Fibroblast of lung (primary cell): Measurements from ENCODE around the gene SEMA3E. TPM values are rescaled to one million over a fixed set of nuclear protein-coding genes. Genes with fewer than 3 reads are reported as not detected.

Experiments used
- DNase-seq, 2 donors: peaks; one replicate each; pipeline versions ENCODE4 v3.0.0 to v3.0.0-alpha.2; 2010; ENCODE audit warnings: low read depth in 2 of 2
- H2AFZ ChIP-seq: 2 replicates; pipeline ENCODE4 v1.5.1; 2012; ENCODE audit warnings: low read length, control low read depth, inconsistent platforms
- H3K27ac ChIP-seq: 2 replicates; pipeline ENCODE4 v1.5.1; 2011; ENCODE audit warnings: low read length, control low read depth; ENCODE audit not compliant: insufficient read depth
- H3K27me3 ChIP-seq: 2 replicates; pipeline ENCODE4 v1.5.1; 2011; ENCODE audit warnings: mild to moderate bottlenecking, low read length; ENCODE audit not compliant: control insufficient read depth, insufficient read depth
- H3K36me3 ChIP-seq: 2 replicates; pipeline ENCODE4 v1.5.1; 2011; ENCODE audit warnings: low read length; ENCODE audit not compliant: control insufficient read depth, insufficient read depth
- H3K4me1 ChIP-seq: 2 replicates; pipeline ENCODE4 v1.5.1; 2011; ENCODE audit warnings: low read length; ENCODE audit not compliant: control insufficient read depth, insufficient read depth; ENCODE audit errors: extremely low read depth
- H3K4me2 ChIP-seq: 2 replicates; pipeline ENCODE4 v1.5.1; 2011; ENCODE audit warnings: low read length, control low read depth; ENCODE audit not compliant: insufficient read depth; ENCODE audit errors: extremely low read depth
- H3K4me3 ChIP-seq, 4 experiments: fragments of 200-600 bp in 1 of 4; sonication (generic) in 1 of 4; replicated peaks in 1 of 4; 2 replicates each; pipeline ENCODE4 v1.5.1; 2011 to 2016; ENCODE audit warnings: low read length in 4 of 4, low read depth in 3 of 4, mild to moderate bottlenecking in 3 of 4, control low read depth in 2 of 4, inconsistent platforms in 1 of 4, mixed read lengths in 1 of 4; ENCODE audit not compliant: insufficient read depth in 1 of 4; ENCODE audit errors: control extremely low read depth in 1 of 4
- H3K79me2 ChIP-seq: 2 replicates; pipeline ENCODE4 v1.5.1; 2012; ENCODE audit warnings: mild to moderate bottlenecking, low read length, inconsistent platforms; ENCODE audit not compliant: control insufficient read depth, insufficient read depth
- H3K9ac ChIP-seq: 2 replicates; pipeline ENCODE4 v1.5.1; 2011; ENCODE audit warnings: mild to moderate bottlenecking, low read length, control low read depth; ENCODE audit not compliant: insufficient read depth
- H3K9me3 ChIP-seq: 2 replicates; pipeline ENCODE4 v1.5.1; 2012; ENCODE audit warnings: low read depth, low read length; ENCODE audit not compliant: control insufficient read depth, insufficient read depth
- H4K20me1 ChIP-seq: 2 replicates; pipeline ENCODE4 v1.5.1; 2011; ENCODE audit warnings: low read length; ENCODE audit not compliant: control insufficient read depth, insufficient read depth; ENCODE audit errors: extremely low read depth
- EZH2 ChIP-seq: IDR thresholded peaks from 2 replicates; pipeline ENCODE4 v1.5.1; 2012; ENCODE audit warnings: low read length, control low read depth, mild to moderate bottlenecking; ENCODE audit errors: missing control alignments
- polyA plus RNA-seq, 2 donors: library from polyadenylated mRNA; depleted of rRNA in 1 of 2; stranded (reverse) in 1 of 2; unstranded in 1 of 2; fragments of >200 nt; gene quantifications; 2 replicates each; pipeline ENCODE4 v1.2.1, GENCODE V29; 2011 to 2012; ENCODE audit warnings: missing spikeins in 1 of 2
- total RNA-seq: library from RNA; depleted of rRNA; stranded (reverse); fragments of >200 nt; gene quantifications from 2 replicates; pipeline ENCODE4 v1.2.1, GENCODE V29; 2014
- TF ChIP-seq, protein P1 (sequence below), 2 donors: IDR thresholded peaks in 1 of 2; conservative IDR thresholded peaks in 1 of 2; 1 replicate in 1 of 2; 2 replicates in 1 of 2; pipeline ENCODE4 v1.5.1; 2011 to 2012; ENCODE audit warnings: low read length in 2 of 2, control low read depth in 1 of 2, inconsistent platforms in 1 of 2, low read depth in 1 of 2, mild to moderate bottlenecking in 1 of 2

Gene SEMA3E
- total and polyA plus RNA-seq, 2 donors (not counting 1 experiment from before 2014, with no cell fraction given): 1.1 to 2.0 TPM

DNA sequence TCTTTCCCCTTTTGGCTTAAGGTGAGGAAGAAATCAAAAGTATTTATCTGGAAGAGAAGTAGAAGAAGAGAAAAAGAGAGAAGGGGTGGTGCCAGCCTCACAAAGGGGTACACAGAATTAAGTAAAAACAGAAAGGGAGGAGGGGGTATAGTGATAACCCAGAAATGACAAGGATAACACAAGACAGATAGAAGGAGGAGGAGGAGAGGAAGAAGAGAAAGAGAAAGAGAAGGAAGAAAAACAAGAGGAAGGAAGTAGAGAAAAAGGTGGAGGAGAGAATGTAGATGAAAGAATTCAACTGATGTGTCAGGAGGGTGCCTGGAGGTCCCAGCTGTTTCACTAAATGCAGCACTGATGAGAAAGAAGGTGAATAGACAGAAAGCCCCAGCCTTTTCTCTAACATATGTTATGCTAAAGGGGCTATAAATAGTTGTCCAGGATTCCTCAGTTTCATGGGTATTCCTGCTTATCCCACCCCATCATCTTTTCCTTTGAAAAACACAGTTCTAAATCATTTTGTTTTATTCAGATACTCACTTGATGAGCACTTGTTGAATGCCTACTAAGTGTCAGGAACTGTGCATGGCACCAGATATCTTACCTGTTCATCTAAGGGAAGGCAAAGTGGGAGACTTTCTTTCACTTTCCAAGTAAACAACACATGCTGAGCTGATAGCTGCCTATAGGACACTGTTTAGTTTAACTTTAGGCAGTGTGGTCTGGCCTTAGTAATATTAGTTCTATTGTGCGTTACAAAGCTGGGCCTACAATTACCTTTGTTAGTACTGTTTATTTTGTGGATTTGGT, 8.0 kb downstream of the SEMA3E start:
- TF ChIP-seq, protein P1, sequence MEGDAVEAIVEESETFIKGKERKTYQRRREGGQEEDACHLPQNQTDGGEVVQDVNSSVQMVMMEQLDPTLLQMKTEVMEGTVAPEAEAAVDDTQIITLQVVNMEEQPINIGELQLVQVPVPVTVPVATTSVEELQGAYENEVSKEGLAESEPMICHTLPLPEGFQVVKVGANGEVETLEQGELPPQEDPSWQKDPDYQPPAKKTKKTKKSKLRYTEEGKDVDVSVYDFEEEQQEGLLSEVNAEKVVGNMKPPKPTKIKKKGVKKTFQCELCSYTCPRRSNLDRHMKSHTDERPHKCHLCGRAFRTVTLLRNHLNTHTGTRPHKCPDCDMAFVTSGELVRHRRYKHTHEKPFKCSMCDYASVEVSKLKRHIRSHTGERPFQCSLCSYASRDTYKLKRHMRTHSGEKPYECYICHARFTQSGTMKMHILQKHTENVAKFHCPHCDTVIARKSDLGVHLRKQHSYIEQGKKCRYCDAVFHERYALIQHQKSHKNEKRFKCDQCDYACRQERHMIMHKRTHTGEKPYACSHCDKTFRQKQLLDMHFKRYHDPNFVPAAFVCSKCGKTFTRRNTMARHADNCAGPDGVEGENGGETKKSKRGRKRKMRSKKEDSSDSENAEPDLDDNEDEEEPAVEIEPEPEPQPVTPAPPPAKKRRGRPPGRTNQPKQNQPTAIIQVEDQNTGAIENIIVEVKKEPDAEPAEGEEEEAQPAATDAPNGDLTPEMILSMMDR (conservative IDR thresholded peaks at IDR 0.05 in 1 of 2, IDR thresholded peaks at IDR 0.05 in 1 of 2; ENCODE audit: low read depth in 1 of 2, low read length in 2 of 2): no peak
- TF ChIP-seq EZH2: no peak
- no peak overlapping the region for H3K9ac ChIP-seq
- H3K4me2 ChIP-seq: no peak overlapping the region
- H3K27me3 ChIP-seq: no peaks in the 10 kb centered on the region
- H3K79me2 ChIP-seq: no peaks in the 10 kb centered on the region
- no peak for DNase-seq
- H2AFZ ChIP-seq: no peak overlapping the region
- H3K36me3 ChIP-seq: no peaks in the 10 kb centered on the region
- no peak overlapping the region for H3K27ac ChIP-seq
- H3K4me3 ChIP-seq: no peak overlapping the region
- no peaks in the 10 kb centered on the region for H4K20me1 ChIP-seq
- H3K4me1 ChIP-seq: no peaks in the 10 kb centered on the region
- H3K9me3 ChIP-seq: no peaks in the 10 kb centered on the region

DNA sequence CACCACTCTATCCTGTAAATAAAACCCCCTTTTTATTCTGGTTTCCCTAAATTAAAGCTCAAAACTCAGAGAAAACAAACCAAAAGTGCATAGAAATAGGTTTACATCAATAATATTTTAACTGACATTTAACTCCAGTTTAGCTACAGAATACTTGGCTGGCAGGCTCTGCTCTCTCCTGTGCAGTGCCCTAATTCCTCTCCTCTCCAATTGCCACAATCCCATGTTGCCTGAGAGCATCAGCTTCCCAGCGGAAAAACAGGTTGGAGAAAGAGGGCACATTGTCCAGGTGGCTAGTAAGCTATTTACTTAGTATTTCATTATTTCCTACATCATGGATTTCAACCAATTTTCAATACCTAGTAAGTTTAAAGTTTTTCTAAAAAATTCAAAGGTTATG, 8.7 kb downstream of the SEMA3E start:
- Histone ChIP-seq H4K20me1 (no peaks in the 10 kb centered on the region), H3K4me1 (no peaks in the 10 kb centered on the region), H3K4me3 (no peak overlapping the region), H3K27me3 (no peaks in the 10 kb centered on the region), H3K36me3 (no peaks in the 10 kb centered on the region), H3K9ac (no peak overlapping the region), H3K4me2 (no peak overlapping the region), H3K79me2 (no peaks in the 10 kb centered on the region), H3K9me3 (no peaks in the 10 kb centered on the region), H3K27ac (no peak overlapping the region), H2AFZ (no peak overlapping the region)
- DNase-seq: no peak
- no peak for TF ChIP-seq EZH2
- TF ChIP-seq, protein P1 (conservative IDR thresholded peaks at IDR 0.05 in 1 of 2, IDR thresholded peaks at IDR 0.05 in 1 of 2; ENCODE audit: low read depth in 1 of 2, low read length in 2 of 2): no peak

DNA sequence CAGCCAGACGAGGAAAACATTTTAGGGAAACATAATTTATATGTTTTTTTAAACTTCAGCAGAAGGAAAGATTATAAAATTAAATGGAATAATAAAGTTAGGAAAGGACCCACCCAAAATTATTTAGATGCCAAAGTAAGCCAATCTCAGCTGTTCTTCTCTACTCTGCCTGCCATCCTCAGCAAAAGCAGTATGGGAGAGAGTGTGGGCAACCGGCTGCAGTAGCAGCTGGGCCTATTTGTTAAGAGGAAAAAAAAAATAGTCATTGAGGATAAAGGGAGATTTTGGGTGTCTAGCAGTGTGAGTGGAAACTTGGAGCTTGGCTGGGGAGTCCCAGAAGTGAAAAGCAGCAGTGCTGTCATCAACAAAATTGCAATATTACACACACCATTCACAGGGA, 15.4 kb downstream of the SEMA3E start:
- Histone ChIP-seq H3K4me2 (no peak overlapping the region), H3K4me3 (no peak overlapping the region), H3K79me2 (no peaks in the 10 kb centered on the region), H3K27ac (no peak overlapping the region), H3K27me3 (no peaks in the 10 kb centered on the region), H3K9ac (no peak overlapping the region), H3K9me3 (no peaks in the 10 kb centered on the region), H3K36me3 (no peaks in the 10 kb centered on the region), H2AFZ (no peak overlapping the region), H4K20me1 (no peaks in the 10 kb centered on the region), H3K4me1 (no peaks in the 10 kb centered on the region)
- no peak for TF ChIP-seq EZH2
- DNase-seq: no peak
